SK-N-MC (cell line): Measurements from ENCODE around the gene SMARCB1.

Experiments
- EZH2 ChIP-seq: fragments of 200-600 bp; sonication (generic); IDR thresholded peaks from one replicate; pipeline ENCODE4 v1.6.1; 2017; ENCODE audit warnings: antibody characterized with exemption
- POLR2AphosphoS5 ChIP-seq: IDR thresholded peaks from 2 replicates; pipeline ENCODE4 v1.6.1; 2012; ENCODE audit warnings: mild to moderate bottlenecking, low read depth, low read length, borderline replicate concordance

DNA sequence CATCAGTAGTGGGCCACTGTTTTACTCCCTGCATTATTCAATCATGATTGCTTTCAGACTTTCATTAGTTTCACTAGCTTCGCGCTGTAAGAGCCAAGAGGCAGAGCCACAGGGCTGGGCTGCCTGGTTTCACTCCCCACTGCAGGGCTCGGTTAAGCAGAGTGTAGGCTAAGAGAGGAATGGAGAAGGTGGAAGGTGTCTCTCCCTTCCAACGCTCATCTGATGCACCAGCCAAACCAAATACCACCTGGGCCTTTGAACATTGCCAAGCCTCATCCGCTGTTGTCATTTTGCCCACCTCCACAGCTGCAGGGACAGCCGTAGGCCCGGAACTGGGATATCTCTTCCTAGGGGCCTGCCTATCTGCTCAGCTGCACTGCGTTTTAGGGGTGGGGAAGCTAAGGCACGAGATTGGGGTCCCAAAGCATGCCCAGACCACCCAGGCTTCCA lies 480 bp upstream of the SMARCB1 start:
- no peak for TF ChIP-seq EZH2
- no peak for TF ChIP-seq POLR2AphosphoS5
